ENCODE measurements around the gene DRAXIN.

DRAXIN gene

GRCh38 chr1:11693024-11693590, 1.6 kb downstream of the DRAXIN start:
- H3K4me1 ChIP-seq (ENCODE audit: insufficient read depth, low read length), result peaks cover 25% of the 10 kb centered on the region
- H3K79me2 ChIP-seq (ENCODE audit: insufficient read depth, low read length), result peaks cover 8% of the 10 kb centered on the region; the same call in 1 of the 2 replicates
- no peak overlapping the region for H3K27ac ChIP-seq (ENCODE audit: low read length)
- no peak overlapping the region for H3K4me3 ChIP-seq (ENCODE audit: low read depth in 1 of 2, low read length in 2 of 2)
- H3K27me3 ChIP-seq (ENCODE audit: insufficient read depth, low read length, poor library complexity), result peaks cover 14% of the 10 kb centered on the region
- no peak for DNase-seq
- no peaks in the 10 kb centered on the region for H3K9me3 ChIP-seq (ENCODE audit: insufficient read depth, low read length, severe bottlenecking)
- no peak for ATAC-seq (ENCODE audit: insufficient read depth, low read depth)
- H3K36me3 ChIP-seq (ENCODE audit: insufficient read depth, low read length), result peaks cover 3% of the 10 kb centered on the region; the same call in 1 of the 2 replicates
- TF ChIP-seq EZH2 (IDR thresholded peaks at IDR 0.05; ENCODE audit: borderline replicate concordance, low read depth, low read length, severe bottlenecking) (no peak), CTCF (IDR thresholded peaks at IDR 0.05; ENCODE audit: borderline replicate concordance, extremely low read depth, low read length, poor library complexity, severe bottlenecking) (no peak)
- H4K20me1 ChIP-seq (ENCODE audit: insufficient read depth, low read length), result no peaks in the 10 kb centered on the region
- no peak overlapping the region for H2AFZ ChIP-seq (ENCODE audit: low read depth, low read length)
- no peak overlapping the region for H3K9ac ChIP-seq (ENCODE audit: low read depth, low read length)
- H3K4me2 ChIP-seq (ENCODE audit: insufficient read depth, low read length), result no peak overlapping the region

GRCh38 chr1:11693917-11694316, 2.4 kb downstream of the DRAXIN start:
- Histone ChIP-seq H3K9ac (ENCODE audit: low read depth, low read length) (no peak overlapping the region), H3K4me2 (ENCODE audit: insufficient read depth, low read length) (no peak overlapping the region), H3K79me2 (ENCODE audit: insufficient read depth, low read length) (peaks cover 8% of the 10 kb centered on the region; the same call in 1 of the 2 replicates), H3K36me3 (ENCODE audit: insufficient read depth, low read length) (peaks cover 3% of the 10 kb centered on the region; the same call in 1 of the 2 replicates), H3K27me3 (ENCODE audit: insufficient read depth, low read length, poor library complexity) (peaks cover 14% of the 10 kb centered on the region), H3K4me1 (ENCODE audit: insufficient read depth, low read length) (peaks cover 25% of the 10 kb centered on the region), H2AFZ (ENCODE audit: low read depth, low read length) (no peak overlapping the region), H3K9me3 (ENCODE audit: insufficient read depth, low read length, severe bottlenecking) (no peaks in the 10 kb centered on the region), H4K20me1 (ENCODE audit: insufficient read depth, low read length) (no peaks in the 10 kb centered on the region), H3K4me3 (ENCODE audit: low read depth in 1 of 2, low read length in 2 of 2) (no peak overlapping the region), H3K27ac (ENCODE audit: low read length) (no peak overlapping the region)
- no peak for ATAC-seq (ENCODE audit: insufficient read depth, low read depth)
- TF ChIP-seq CTCF (IDR thresholded peaks at IDR 0.05; ENCODE audit: borderline replicate concordance, extremely low read depth, low read length, poor library complexity, severe bottlenecking), result no peak
- DNase-seq, result no peak

GRCh38 chr1:11695861-11696260, 4.4 kb downstream of the DRAXIN start:
- TF ChIP-seq CTCF (IDR thresholded peaks at IDR 0.05; ENCODE audit: borderline replicate concordance, extremely low read depth, low read length, poor library complexity, severe bottlenecking), result no peak
- no peak for TF ChIP-seq EZH2 (IDR thresholded peaks at IDR 0.05; ENCODE audit: borderline replicate concordance, low read depth, low read length, severe bottlenecking)
- Histone ChIP-seq H3K79me2 (ENCODE audit: insufficient read depth, low read length) (0 out of 2 replicates have a peak, but pooled peaks cover under 1% of the 10 kb centered on the region), H3K4me1 (ENCODE audit: insufficient read depth, low read length) (peaks cover 11% of the 10 kb centered on the region; the same call in 1 of the 2 replicates), H3K4me3 (ENCODE audit: low read depth in 1 of 2, low read length in 2 of 2) (no peak overlapping the region), H3K9me3 (ENCODE audit: insufficient read depth, low read length, severe bottlenecking) (no peaks in the 10 kb centered on the region), H2AFZ (ENCODE audit: low read depth, low read length) (no peak overlapping the region), H3K9ac (ENCODE audit: low read depth, low read length) (no peak overlapping the region), H3K36me3 (ENCODE audit: insufficient read depth, low read length) (no peaks in the 10 kb centered on the region), H4K20me1 (ENCODE audit: insufficient read depth, low read length) (no peaks in the 10 kb centered on the region), H3K4me2 (ENCODE audit: insufficient read depth, low read length) (no peak overlapping the region), H3K27ac (ENCODE audit: low read length) (no peak overlapping the region), H3K27me3 (ENCODE audit: insufficient read depth, low read length, poor library complexity) (peaks cover 10% of the 10 kb centered on the region)
- no peak for ATAC-seq (ENCODE audit: insufficient read depth, low read depth)
- no peak for DNase-seq
